ENCODE measurements around the gene NWD2.

GRCh38 chr4:37388681-37389365 lies 144.3 kb downstream of the NWD2 start:
- TF ChIP-seq CTCF (IDR thresholded peaks at IDR 0.05; ENCODE audit: low read depth, low read length, poor library complexity, severe bottlenecking) = no peak
- no peak for TF ChIP-seq EZH2phosphoT487 (IDR thresholded peaks at IDR 0.05; ENCODE audit: borderline replicate concordance, low read length)
